Common myeloid progenitor, CD34-positive (primary cell): Measurements from ENCODE around the gene SRI.

Experiments
- CTCF ChIA-PET: fragments of 350-600 bp; sonication (Branson Sonifier 250); formaldehyde crosslinking; loops from one replicate; lab custom pipeline; 2021; ENCODE audit warnings: antibody characterized with exemption; lab: Charles Lee
- POLR2A ChIA-PET: fragments of 350-600 bp; sonication (Branson Sonifier 250); formaldehyde crosslinking; loops from one replicate; lab custom pipeline; 2021; ENCODE audit warnings: antibody characterized with exemption; lab: Charles Lee
- DNase-seq, 3 donors: peaks; one replicate each; pipeline versions ENCODE4 v3.0.0 to v3.0.0-alpha.2; 2013
- H3K27ac ChIP-seq, 2 experiments: 1 replicate in 1 of 2; 2 replicates in 1 of 2; pipeline ENCODE4 v1.7.0; 2013; ENCODE audit warnings: inconsistent platforms in 2 of 2, low read length in 2 of 2, mild to moderate bottlenecking in 2 of 2, low read depth in 1 of 2, moderate library complexity in 1 of 2; ENCODE audit not compliant: severe bottlenecking in 2 of 2, insufficient read depth in 1 of 2, poor library complexity in 1 of 2
- H3K27me3 ChIP-seq, 5 experiments: replicated peaks in 2 of 5; 1 replicate in 3 of 5; 2 replicates in 2 of 5; pipeline versions ENCODE4 v1.6.1 to v1.7.0; 2013; ENCODE audit warnings: low read length in 4 of 5, mild to moderate bottlenecking in 2 of 5, moderate library complexity in 2 of 5, inconsistent platforms in 1 of 5; ENCODE audit not compliant: insufficient read depth in 5 of 5, control insufficient read depth in 4 of 5
- H3K36me3 ChIP-seq, 4 experiments: 1 replicate in 2 of 4; 2 replicates in 2 of 4; pipeline versions ENCODE4 v1.6.1 to v1.7.0; 2013; ENCODE audit warnings: low read length in 3 of 4, control low read depth in 1 of 4, mild to moderate bottlenecking in 1 of 4; ENCODE audit not compliant: control insufficient read depth in 4 of 4, insufficient read depth in 4 of 4
- H3K4me1 ChIP-seq, 4 experiments: 1 replicate in 3 of 4; 2 replicates in 1 of 4; pipeline versions ENCODE4 v1.6.1 to v1.7.1; 2013; ENCODE audit warnings: low read length in 3 of 4, mild to moderate bottlenecking in 3 of 4, control low read depth in 1 of 4, inconsistent platforms in 1 of 4, moderate library complexity in 1 of 4; ENCODE audit not compliant: control insufficient read depth in 4 of 4, insufficient read depth in 4 of 4; ENCODE audit errors: control extremely low read depth in 1 of 4
- H3K4me3 ChIP-seq, 7 experiments: 1 replicate in 4 of 7; 2 replicates in 3 of 7; pipeline versions ENCODE4 v1.5.1 to v1.7.0; 2013; ENCODE audit warnings: mild to moderate bottlenecking in 7 of 7, low read length in 6 of 7, moderate library complexity in 6 of 7, inconsistent platforms in 2 of 7, low read depth in 2 of 7, control low read depth in 1 of 7; ENCODE audit not compliant: insufficient read depth in 4 of 7, control insufficient read depth in 1 of 7; ENCODE audit errors: extremely low read depth in 1 of 7
- H3K9me3 ChIP-seq, 5 experiments: 1 replicate in 4 of 5; 2 replicates in 1 of 5; pipeline versions ENCODE4 v1.6.1 to v1.7.1; 2013; ENCODE audit warnings: low read length in 4 of 5, mild to moderate bottlenecking in 2 of 5, inconsistent platforms in 1 of 5, low read depth in 1 of 5, moderate library complexity in 1 of 5; ENCODE audit not compliant: control insufficient read depth in 4 of 5, insufficient read depth in 2 of 5; ENCODE audit errors: control extremely low read depth in 1 of 5
- WGBS: methylation state at CpG from one replicate; pipeline ENCODE4 v1.1.5; 2013; ENCODE audit not compliant: insufficient coverage; 5-methylcytosine and 5-hydroxymethylcytosine counted together

The SRI gene

DNA sequence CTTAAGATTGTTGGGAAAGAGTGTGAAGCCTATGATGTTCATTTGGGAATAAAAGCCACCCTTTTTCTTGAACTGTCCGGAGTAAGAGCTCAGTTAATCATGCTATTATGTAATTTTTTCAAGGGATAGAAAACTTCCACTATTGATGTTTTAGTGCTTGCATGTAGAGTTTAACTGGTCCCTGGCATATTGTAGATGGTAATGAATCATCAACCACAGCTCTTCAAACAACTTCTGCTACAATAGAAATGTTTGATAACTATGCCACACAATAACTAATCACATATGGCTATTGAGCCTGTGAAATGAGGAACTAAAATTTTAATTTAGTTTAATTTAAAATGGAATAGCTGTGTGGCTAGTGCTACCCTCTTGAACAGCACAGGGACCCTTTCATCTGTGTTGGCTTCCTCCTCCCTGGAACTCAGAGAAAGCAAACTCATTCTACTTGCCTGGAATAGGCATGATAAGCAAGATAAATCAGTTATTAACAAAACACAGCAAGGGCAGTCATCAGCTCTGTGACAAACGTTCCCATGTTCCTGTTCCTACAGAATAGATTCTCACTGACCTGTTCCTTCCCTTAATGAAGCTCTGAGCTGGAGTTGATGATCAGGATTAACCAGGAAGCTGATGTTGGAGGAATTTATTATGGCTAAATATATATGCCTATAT lies 4.9 kb upstream of the SRI start:
- H3K4me1 ChIP-seq: peaks cover 3 to 20% (median 12%) of the 10 kb centered on the region in 4 experiments
- H3K9me3 ChIP-seq: peaks cover 0 to 2% (median 0%) of the 10 kb centered on the region in 5 experiments
- DNase-seq: peak; percentile 57 to 93 (median 87)
- POLR2A ChIA-PET: no interaction called here
- no peak overlapping the region for H3K4me3 ChIP-seq
- H3K27ac ChIP-seq: no peak overlapping the region
- no CpG with 5 or more reads among the region's 2 CpGs for WGBS
- CTCF ChIA-PET: interaction anchor here (0.6 to 1.4 kb wide), 3 partner anchors 11 to 18 kb away, joined by 3 read pairs; no protein-coding TSS in a partner anchor
- H3K27me3 ChIP-seq: no peaks in the 10 kb centered on the region
- no peaks in the 10 kb centered on the region for H3K36me3 ChIP-seq

DNA sequence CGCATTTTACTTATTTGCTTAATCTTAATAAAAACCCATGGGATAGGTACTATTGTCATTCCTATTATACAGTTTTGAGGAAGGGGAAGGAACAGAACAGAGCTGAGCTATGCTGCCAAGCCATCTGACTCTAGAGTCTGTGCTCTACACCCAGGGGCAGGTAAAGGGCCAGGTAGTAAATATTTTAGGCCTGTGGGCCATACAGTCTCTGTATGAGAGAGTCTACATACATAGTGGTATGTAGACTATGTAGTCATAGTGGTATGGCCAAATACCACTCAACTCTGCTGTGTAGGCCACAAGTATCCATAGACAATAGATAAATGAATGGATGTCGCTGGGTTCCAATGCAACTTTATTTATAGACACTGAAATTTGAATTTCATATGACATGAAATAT lies 3.4 kb upstream of the SRI start:
- H3K9me3 ChIP-seq: no peaks in the 10 kb centered on the region
- H3K36me3 ChIP-seq: no peaks in the 10 kb centered on the region
- H3K4me1 ChIP-seq: peaks cover 12 to 29% (median 20%) of the 10 kb centered on the region in 4 experiments
- ChIA-PET CTCF (no interaction called here), POLR2A (no interaction called here)
- H3K4me3 ChIP-seq: no peak overlapping the region
- no peak overlapping the region for H3K27ac ChIP-seq
- no peaks in the 10 kb centered on the region for H3K27me3 ChIP-seq
- DNase-seq: no peak
- no CpG with 5 or more reads among the region's 2 CpGs for WGBS

DNA sequence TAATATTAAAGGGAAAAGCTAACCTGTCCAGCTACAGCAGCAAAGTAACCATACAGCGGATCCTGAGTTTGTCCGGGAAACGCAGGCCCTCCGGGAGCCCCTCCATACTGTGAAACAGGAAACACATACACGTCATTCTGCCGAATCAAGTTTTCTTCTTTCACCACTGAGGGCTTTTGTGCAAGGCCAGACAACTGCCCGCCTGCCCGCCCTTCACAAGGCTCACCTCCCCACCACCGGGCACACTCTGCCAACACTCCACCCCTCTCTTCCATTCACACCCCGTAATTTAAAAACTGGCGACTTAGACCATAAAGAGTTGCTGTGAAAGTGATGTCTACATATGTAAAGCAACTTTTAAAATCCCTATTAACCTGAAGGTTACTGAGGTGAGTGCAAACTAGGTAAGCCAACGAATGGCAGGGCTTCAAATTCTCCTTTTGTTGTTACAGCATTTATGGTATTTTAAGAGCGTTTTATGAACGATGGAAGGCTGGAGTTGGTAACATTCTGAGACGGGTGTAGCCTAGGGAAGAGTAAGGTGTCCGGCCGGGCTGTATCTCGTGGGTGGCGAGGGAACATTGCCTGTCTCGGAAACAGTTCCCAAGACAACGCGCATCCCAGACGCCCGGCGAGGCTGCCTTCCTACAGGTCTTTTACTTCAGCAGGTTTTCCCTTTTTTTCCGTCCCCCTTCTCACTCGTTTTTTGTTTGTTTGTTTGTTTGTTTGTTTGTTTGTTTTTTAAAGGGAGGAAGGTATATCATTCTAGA lies 817 bp downstream of the SRI start:
- DNase-seq: peak; percentile 56 to 80 (median 70)
- WGBS: 0% methylated on average over 12 of the region's 27 CpGs
- peak overlapping the region; percentile 97 to 98 for H3K27ac ChIP-seq

GRCh38 chr7:88218429-88218745 lies 1.5 kb downstream of the SRI start:
- no peaks in the 10 kb centered on the region for H3K9me3 ChIP-seq
- peak overlapping the region in 6 of 7 experiments; percentile 83 to 98 (median 94) for H3K4me3 ChIP-seq
- DNase-seq: peak in 2 of 3 donors; percentile 59 to 72
- ChIA-PET POLR2A (no interaction called here), CTCF (interaction anchor here (0.9 to 1.1 kb wide), 4 partner anchors 11 to 51 kb away, joined by 3 to 7 read pairs (median 3); no protein-coding TSS in a partner anchor)
- 10% methylated on average over 3 of the region's 5 CpGs for WGBS
- peaks cover 18 to 33% (median 26%) of the 10 kb centered on the region in 4 experiments for H3K4me1 ChIP-seq
- H3K27me3 ChIP-seq: no peaks in the 10 kb centered on the region
- peak overlapping the region; percentile 97 to 98 for H3K27ac ChIP-seq
- peaks cover 13 to 33% (median 25%) of the 10 kb centered on the region in 4 experiments for H3K36me3 ChIP-seq

More for the DNA sequence above, 817 bp downstream of the SRI start:
- Histone ChIP-seq H3K9me3 (no peaks in the 10 kb centered on the region), H3K36me3 (peaks cover 13 to 26% (median 22%) of the 10 kb centered on the region in 4 experiments), H3K4me3 (peak overlapping the region; percentile 49 to 98 (median 93)), H3K27me3 (no peaks in the 10 kb centered on the region), H3K4me1 (peaks cover 18 to 33% (median 26%) of the 10 kb centered on the region in 4 experiments)
- ChIA-PET POLR2A (no interaction called here), CTCF (interaction anchor here (0.9 to 1.1 kb wide), 3 partner anchors 11 to 52 kb away, joined by 3 to 7 read pairs (median 3); no protein-coding TSS in a partner anchor)

GRCh38 chr7:88217675-88218428 lies 2.0 kb downstream of the SRI start:
- ChIA-PET CTCF (interaction anchor here (0.9 to 1.2 kb wide), 5 partner anchors 10 to 51 kb away, joined by 3 to 7 read pairs (median 3); no protein-coding TSS in a partner anchor), POLR2A (no interaction called here)

GRCh38 chr7:88216276-88216675 lies 3.6 kb downstream of the SRI start:
- POLR2A ChIA-PET: no interaction called here
- CTCF ChIA-PET: interaction anchor here (1.0 kb wide), 1 partner anchor 8 kb away, joined by 4 read pairs; no protein-coding TSS in a partner anchor
- DNase-seq: no peak
- Histone ChIP-seq H3K9me3 (no peaks in the 10 kb centered on the region), H3K4me3 (no peak overlapping the region), H3K36me3 (peaks cover 19 to 54% (median 39%) of the 10 kb centered on the region in 4 experiments), H3K27ac (no peak overlapping the region), H3K4me1 (peaks cover 18 to 32% (median 26%) of the 10 kb centered on the region in 4 experiments), H3K27me3 (no peaks in the 10 kb centered on the region)

More at GRCh38 chr7:88217675-88218428, 2.0 kb downstream of the SRI start:
- Histone ChIP-seq H3K27me3 (no peaks in the 10 kb centered on the region), H3K4me3 (peak overlapping the region in 6 of 7 experiments; percentile 50 to 98 (median 92)), H3K36me3 (peaks cover 16 to 38% (median 27%) of the 10 kb centered on the region in 4 experiments), H3K4me1 (peaks cover 18 to 33% (median 26%) of the 10 kb centered on the region in 4 experiments), H3K27ac (peak overlapping the region; percentile 97 to 98), H3K9me3 (no peaks in the 10 kb centered on the region)
- 13% methylated on average over 1 of the region's 1 CpG for WGBS
- peak in 2 of 3 donors; percentile 46 to 64 for DNase-seq
